ENCODE data around the gene AHRR. TPM values are rescaled to one million over a fixed set of nuclear protein-coding genes. Genes with fewer than 3 reads are reported as not detected.

The AHRR gene
- total and polyA plus RNA-seq, 2 experiments from 2014 or later = 0.27 to 1.8 TPM

GRCh38 chr5:423233-423565 is 101.7 kb downstream of the AHRR start:
- Mint-ChIP-seq H3K4me1 (0 out of 3 replicates have a peak, but pooled peaks cover 4% of the 10 kb centered on the region), H3K27ac (no peak overlapping the region), H3K36me3 (ENCODE audit: low read depth) (no peaks in the 10 kb centered on the region), H3K9me3 (no peaks in the 10 kb centered on the region), H3K27me3 (ENCODE audit: insufficient read depth, low read depth, poor library complexity) (peaks cover 7% of the 10 kb centered on the region), H3K4me3 (no peak overlapping the region)
- H3K27ac ChIP-seq (ENCODE audit: low read depth) = no peak overlapping the region
- H2AFZ ChIP-seq = no peak overlapping the region
- H3K36me3 ChIP-seq (ENCODE audit: insufficient read depth) = no peaks in the 10 kb centered on the region
- H3K4me3 ChIP-seq = no peak overlapping the region
- no peak for TF ChIP-seq EZH2phosphoT487 (IDR thresholded peaks at IDR 0.05; ENCODE audit: unreplicated experiment)
- no peak for TF ChIP-seq NANOG (IDR thresholded peaks at IDR 0.05; ENCODE audit: borderline replicate concordance)
- no peak for TF ChIP-seq ZNF114 (CRISPR knock-in tag; IDR thresholded peaks at IDR 0.05)
- no peak for TF ChIP-seq CTCF (conservative IDR thresholded peaks at IDR 0.05; ENCODE audit: low read depth in 2 of 2)
- TF ChIP-seq POLR2AphosphoS5 (IDR thresholded peaks at IDR 0.05; ENCODE audit: low read depth) = no peak
- TF ChIP-seq CREB1 (CRISPR knock-in tag; IDR thresholded peaks at IDR 0.05; ENCODE audit: low read depth) = no peak
- TF ChIP-seq STAT1 (IDR thresholded peaks at IDR 0.05; ENCODE audit: unreplicated experiment) = no peak
- no peak for TF ChIP-seq ZNF331 (CRISPR knock-in tag; IDR thresholded peaks at IDR 0.05; ENCODE audit: low read depth)
- no peak for TF ChIP-seq EZH2 (IDR thresholded peaks at IDR 0.05; ENCODE audit: low read depth, unreplicated experiment)
- TF ChIP-seq REST (IDR thresholded peaks at IDR 0.05; ENCODE audit: unreplicated experiment) = no peak
- no peak for TF ChIP-seq ZNF462 (CRISPR knock-in tag; IDR thresholded peaks at IDR 0.05)
- TF ChIP-seq ETS1 (IDR thresholded peaks at IDR 0.05) = no peak
- no peak for TF ChIP-seq JUNB (IDR thresholded peaks at IDR 0.05; ENCODE audit: unreplicated experiment)
- no peaks in the 10 kb centered on the region for H3F3A ChIP-seq (replicated peaks; ENCODE audit: low read depth)
- no peak for ATAC-seq
- peaks cover 8% of the 10 kb centered on the region for H3K9me2 ChIP-seq (ENCODE audit: insufficient read depth)
- no peaks in the 10 kb centered on the region for H4K20me1 ChIP-seq (replicated peaks; ENCODE audit: insufficient read depth)
- H3K4me1 ChIP-seq (ENCODE audit: insufficient read depth) = no peaks in the 10 kb centered on the region
- H3K79me2 ChIP-seq (replicated peaks; ENCODE audit: insufficient read depth) = no peaks in the 10 kb centered on the region
- DNase-seq (ENCODE audit: low spot score) = no peak
- H3K4me2 ChIP-seq = no peak overlapping the region
- no peaks in the 10 kb centered on the region for H3K27me3 ChIP-seq (ENCODE audit: insufficient read depth)
